HepG2 (cell line): Measurements from ENCODE around the gene CAMSAP2. TPM values are rescaled to one million over a fixed set of nuclear protein-coding genes. Genes with fewer than 3 reads are reported as not detected.

Source experiments
- ARID2 ChIP-seq: sonication (generic); formaldehyde crosslinking; IDR thresholded peaks from 2 replicates; pipeline ENCODE4 v1.8.1; 2022; ENCODE audit warnings: mild to moderate bottlenecking, missing genetic modification reagents, borderline replicate concordance
- KDM5B ChIP-seq: sonication (generic); formaldehyde crosslinking; IDR thresholded peaks from 2 replicates; pipeline ENCODE4 v1.4.0; 2020; ENCODE audit warnings: missing genetic modification reagents, mild to moderate bottlenecking, borderline replicate concordance
- MLXIP ChIP-seq: sonication (generic); formaldehyde crosslinking; IDR thresholded peaks from 2 replicates; pipeline ENCODE4 v1.9.0; 2021; ENCODE audit warnings: missing genetic modification reagents, borderline replicate concordance
- PHF21A ChIP-seq: sonication (generic); formaldehyde crosslinking; IDR thresholded peaks from 2 replicates; pipeline ENCODE4 v1.5.0; 2020; ENCODE audit warnings: mild to moderate bottlenecking, missing genetic modification reagents
- POLR2AphosphoS2 ChIP-seq: IDR thresholded peaks from 2 replicates; pipeline ENCODE4 v1.6.1; 2011; ENCODE audit warnings: low read depth, low read length, improper control_type of control experiment
- ZNF317 ChIP-seq: sonication (generic); formaldehyde crosslinking; IDR thresholded peaks from 2 replicates; pipeline ENCODE4 v1.5.0; 2020; ENCODE audit warnings: mild to moderate bottlenecking, missing genetic modification reagents
- polyA plus RNA-seq, 8 experiments: library from polyadenylated mRNA; depleted of rRNA in 3 of 8; stranded (reverse) in 7 of 8; unstranded in 1 of 8; fragments of >200 nt; fragmentation: Illumina TruSeq in 4 of 8; extraction: Trizol in 4 of 8; gene quantifications; 2 replicates each; pipeline versions ENCODE4 v1.2.1 to v1.2.3, GENCODE V29; 2011 to 2016; ENCODE audit warnings: low read depth in 4 of 8, missing spikeins in 1 of 8, mixed read lengths in 1 of 8; ENCODE audit not compliant: insufficient read depth in 1 of 8
- total RNA-seq, 5 experiments: library from RNA; depleted of rRNA; stranded (reverse); fragments of >200 nt; fragmentation: Illumina TruSeq; extraction: Trizol; gene quantifications; 2 replicates each; pipeline ENCODE4 v1.2.3, GENCODE V29; 2016; ENCODE audit warnings: low read depth in 1 of 5
- TF ChIP-seq, protein P1 (sequence below): sonication (generic); formaldehyde crosslinking; IDR thresholded peaks from 2 replicates; pipeline ENCODE4 v1.4.0; 2020; ENCODE audit warnings: low read depth, mild to moderate bottlenecking, missing genetic modification reagents
- TF ChIP-seq, protein P2 (sequence below): sonication (generic); formaldehyde crosslinking; IDR thresholded peaks from 2 replicates; pipeline ENCODE4 v1.4.0; 2020; ENCODE audit warnings: missing genetic modification reagents, borderline replicate concordance
- TF ChIP-seq, protein P3 (sequence below): sonication (generic); formaldehyde crosslinking; IDR thresholded peaks from 2 replicates; pipeline ENCODE4 v1.4.0; 2020; ENCODE audit warnings: mild to moderate bottlenecking, missing genetic modification reagents
- TF ChIP-seq, protein P4 (sequence below): sonication (generic); formaldehyde crosslinking; IDR thresholded peaks from 2 replicates; pipeline ENCODE4 v1.9.0; 2022; ENCODE audit warnings: missing genetic modification reagents, mild to moderate bottlenecking, borderline replicate concordance

CAMSAP2 gene
- total and polyA plus RNA-seq, 2 of the 13 experiments (the other 11 are each of a cell fraction or from before 2014, with no cell fraction given) = 3.4 to 8.2 TPM

DNA sequence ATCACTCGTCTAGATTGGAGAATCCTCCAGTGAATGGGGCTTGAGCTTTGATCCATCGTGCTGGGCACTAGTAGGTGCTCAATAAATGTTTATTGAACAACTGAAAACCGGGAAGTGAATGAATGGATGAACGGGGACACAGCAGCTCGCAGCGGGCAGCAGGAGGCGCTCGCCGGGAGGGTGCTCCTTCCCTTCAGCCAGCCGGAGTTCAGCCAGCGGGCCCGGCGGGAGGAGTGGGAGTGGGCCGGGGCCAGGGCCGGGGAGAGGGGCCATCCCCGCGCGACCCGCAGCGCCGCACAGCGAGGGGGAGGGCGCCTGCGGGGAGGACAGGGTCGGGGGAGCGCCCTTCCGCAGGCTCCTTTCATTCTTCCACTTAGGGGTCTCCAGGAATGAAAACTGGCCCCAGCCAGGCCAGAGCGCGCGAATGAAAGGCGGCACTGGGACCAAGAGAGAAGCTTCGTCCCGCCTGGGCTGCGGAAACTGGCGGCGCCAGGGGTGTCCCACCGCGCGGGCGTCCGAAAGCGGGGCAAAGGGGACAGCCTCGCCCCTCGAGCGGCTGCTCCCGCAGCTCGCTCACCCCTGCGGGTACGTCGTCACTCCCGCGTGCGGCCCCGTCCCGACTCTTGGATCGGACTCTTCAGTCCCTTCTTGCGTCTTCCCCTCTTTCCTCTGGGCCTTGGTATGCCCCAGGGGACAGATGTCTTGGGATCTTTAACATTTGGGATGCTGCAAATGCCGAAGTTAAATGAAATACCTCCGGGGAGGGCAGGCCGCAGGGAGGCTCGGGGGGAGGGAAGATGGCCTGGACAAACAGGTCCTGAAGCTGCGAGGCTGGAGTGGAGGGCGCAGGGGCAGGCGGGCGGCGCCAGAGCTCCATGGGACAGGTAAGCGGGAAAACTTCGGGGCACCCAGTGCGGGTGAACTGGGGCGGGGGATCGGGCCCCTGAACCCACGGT lies 152.4 kb downstream of the CAMSAP2 start (continued):
- TF ChIP-seq, protein P1, sequence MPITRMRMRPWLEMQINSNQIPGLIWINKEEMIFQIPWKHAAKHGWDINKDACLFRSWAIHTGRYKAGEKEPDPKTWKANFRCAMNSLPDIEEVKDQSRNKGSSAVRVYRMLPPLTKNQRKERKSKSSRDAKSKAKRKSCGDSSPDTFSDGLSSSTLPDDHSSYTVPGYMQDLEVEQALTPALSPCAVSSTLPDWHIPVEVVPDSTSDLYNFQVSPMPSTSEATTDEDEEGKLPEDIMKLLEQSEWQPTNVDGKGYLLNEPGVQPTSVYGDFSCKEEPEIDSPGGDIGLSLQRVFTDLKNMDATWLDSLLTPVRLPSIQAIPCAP = no peak
- TF ChIP-seq KDM5B (no peak; the same call in 1 of the 2 replicates), MLXIP (CRISPR knock-in tag) (no peak), PHF21A (CRISPR knock-in tag) (no peak), POLR2AphosphoS2 (no peak), ARID2 (no peak), ZNF317 (0 out of 2 replicates have a peak, but pooled peaks have one; percentile 13)
- TF ChIP-seq, protein P2, sequence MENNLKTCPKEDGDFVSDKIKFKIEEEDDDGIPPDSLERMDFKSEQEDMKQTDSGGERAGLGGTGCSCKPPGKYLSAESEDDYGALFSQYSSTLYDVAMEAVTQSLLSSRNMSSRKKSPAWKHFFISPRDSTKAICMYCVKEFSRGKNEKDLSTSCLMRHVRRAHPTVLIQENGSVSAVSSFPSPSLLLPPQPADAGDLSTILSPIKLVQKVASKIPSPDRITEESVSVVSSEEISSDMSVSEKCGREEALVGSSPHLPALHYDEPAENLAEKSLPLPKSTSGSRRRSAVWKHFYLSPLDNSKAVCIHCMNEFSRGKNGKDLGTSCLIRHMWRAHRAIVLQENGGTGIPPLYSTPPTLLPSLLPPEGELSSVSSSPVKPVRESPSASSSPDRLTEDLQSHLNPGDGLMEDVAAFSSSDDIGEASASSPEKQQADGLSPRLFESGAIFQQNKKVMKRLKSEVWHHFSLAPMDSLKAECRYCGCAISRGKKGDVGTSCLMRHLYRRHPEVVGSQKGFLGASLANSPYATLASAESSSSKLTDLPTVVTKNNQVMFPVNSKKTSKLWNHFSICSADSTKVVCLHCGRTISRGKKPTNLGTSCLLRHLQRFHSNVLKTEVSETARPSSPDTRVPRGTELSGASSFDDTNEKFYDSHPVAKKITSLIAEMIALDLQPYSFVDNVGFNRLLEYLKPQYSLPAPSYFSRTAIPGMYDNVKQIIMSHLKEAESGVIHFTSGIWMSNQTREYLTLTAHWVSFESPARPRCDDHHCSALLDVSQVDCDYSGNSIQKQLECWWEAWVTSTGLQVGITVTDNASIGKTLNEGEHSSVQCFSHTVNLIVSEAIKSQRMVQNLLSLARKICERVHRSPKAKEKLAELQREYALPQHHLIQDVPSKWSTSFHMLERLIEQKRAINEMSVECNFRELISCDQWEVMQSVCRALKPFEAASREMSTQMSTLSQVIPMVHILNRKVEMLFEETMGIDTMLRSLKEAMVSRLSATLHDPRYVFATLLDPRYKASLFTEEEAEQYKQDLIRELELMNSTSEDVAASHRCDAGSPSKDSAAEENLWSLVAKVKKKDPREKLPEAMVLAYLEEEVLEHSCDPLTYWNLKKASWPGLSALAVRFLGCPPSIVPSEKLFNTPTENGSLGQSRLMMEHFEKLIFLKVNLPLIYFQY (CRISPR knock-in tag) = peak; percentile 65; the same call in 1 of the 2 replicates
- TF ChIP-seq, protein P3, sequence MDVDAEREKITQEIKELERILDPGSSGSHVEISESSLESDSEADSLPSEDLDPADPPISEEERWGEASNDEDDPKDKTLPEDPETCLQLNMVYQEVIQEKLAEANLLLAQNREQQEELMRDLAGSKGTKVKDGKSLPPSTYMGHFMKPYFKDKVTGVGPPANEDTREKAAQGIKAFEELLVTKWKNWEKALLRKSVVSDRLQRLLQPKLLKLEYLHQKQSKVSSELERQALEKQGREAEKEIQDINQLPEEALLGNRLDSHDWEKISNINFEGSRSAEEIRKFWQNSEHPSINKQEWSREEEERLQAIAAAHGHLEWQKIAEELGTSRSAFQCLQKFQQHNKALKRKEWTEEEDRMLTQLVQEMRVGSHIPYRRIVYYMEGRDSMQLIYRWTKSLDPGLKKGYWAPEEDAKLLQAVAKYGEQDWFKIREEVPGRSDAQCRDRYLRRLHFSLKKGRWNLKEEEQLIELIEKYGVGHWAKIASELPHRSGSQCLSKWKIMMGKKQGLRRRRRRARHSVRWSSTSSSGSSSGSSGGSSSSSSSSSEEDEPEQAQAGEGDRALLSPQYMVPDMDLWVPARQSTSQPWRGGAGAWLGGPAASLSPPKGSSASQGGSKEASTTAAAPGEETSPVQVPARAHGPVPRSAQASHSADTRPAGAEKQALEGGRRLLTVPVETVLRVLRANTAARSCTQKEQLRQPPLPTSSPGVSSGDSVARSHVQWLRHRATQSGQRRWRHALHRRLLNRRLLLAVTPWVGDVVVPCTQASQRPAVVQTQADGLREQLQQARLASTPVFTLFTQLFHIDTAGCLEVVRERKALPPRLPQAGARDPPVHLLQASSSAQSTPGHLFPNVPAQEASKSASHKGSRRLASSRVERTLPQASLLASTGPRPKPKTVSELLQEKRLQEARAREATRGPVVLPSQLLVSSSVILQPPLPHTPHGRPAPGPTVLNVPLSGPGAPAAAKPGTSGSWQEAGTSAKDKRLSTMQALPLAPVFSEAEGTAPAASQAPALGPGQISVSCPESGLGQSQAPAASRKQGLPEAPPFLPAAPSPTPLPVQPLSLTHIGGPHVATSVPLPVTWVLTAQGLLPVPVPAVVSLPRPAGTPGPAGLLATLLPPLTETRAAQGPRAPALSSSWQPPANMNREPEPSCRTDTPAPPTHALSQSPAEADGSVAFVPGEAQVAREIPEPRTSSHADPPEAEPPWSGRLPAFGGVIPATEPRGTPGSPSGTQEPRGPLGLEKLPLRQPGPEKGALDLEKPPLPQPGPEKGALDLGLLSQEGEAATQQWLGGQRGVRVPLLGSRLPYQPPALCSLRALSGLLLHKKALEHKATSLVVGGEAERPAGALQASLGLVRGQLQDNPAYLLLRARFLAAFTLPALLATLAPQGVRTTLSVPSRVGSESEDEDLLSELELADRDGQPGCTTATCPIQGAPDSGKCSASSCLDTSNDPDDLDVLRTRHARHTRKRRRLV (CRISPR knock-in tag) = no peak
- TF ChIP-seq, protein P4, sequence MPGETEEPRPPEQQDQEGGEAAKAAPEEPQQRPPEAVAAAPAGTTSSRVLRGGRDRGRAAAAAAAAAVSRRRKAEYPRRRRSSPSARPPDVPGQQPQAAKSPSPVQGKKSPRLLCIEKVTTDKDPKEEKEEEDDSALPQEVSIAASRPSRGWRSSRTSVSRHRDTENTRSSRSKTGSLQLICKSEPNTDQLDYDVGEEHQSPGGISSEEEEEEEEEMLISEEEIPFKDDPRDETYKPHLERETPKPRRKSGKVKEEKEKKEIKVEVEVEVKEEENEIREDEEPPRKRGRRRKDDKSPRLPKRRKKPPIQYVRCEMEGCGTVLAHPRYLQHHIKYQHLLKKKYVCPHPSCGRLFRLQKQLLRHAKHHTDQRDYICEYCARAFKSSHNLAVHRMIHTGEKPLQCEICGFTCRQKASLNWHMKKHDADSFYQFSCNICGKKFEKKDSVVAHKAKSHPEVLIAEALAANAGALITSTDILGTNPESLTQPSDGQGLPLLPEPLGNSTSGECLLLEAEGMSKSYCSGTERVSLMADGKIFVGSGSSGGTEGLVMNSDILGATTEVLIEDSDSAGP (CRISPR knock-in tag) = no peak; the same call in 1 of the 2 replicates
